Measurements from ENCODE around the gene FHL5.
"Not testable (repeated sequence)": the region's sequence is repeated elsewhere in the genome, so short reads cannot be mapped to it uniquely, and the experiment has no call there.

Gene FHL5

GRCh38 chr6:96562886-96563285 lies at the start of gene FHL5:
FHL5 (plus strand) TSS chr6:96563128; CDS start chr6:96603614, 40,486 bp downstream.
- DNase-seq: no peak

GRCh38 chr6:96520171-96521115 lies 42.5 kb upstream of the FHL5 start:
- DNase-seq: no peak

- DNase-seq: no peak
Measured at GRCh38 chr6:96521306-96521643, 41.7 kb upstream of the FHL5 start.

- peak; percentile 96 for DNase-seq
Measured at GRCh38 chr6:96521644-96522464, 41.1 kb upstream of the FHL5 start, which contains the start of gene UFL1. UFL1 (plus strand) TSS chr6:96521806; CDS start chr6:96521874, 68 bp downstream.

GRCh38 chr6:96522465-96523009 lies 40.4 kb upstream of the FHL5 start:
- DNase-seq: peak; percentile 32

GRCh38 chr6:96528193-96528592 lies 34.7 kb upstream of the FHL5 start:
- no peak for DNase-seq

- DNase-seq: peak; percentile 17
Measured at GRCh38 chr6:96532399-96532798, 30.5 kb upstream of the FHL5 start.

- DNase-seq: no peak
Measured at GRCh38 chr6:96537726-96538125, 25.2 kb upstream of the FHL5 start.

- DNase-seq: no peak
Measured at GRCh38 chr6:96542702-96543101, 20.2 kb upstream of the FHL5 start.

- no peak for DNase-seq
Measured at GRCh38 chr6:96545882-96546281, 17.0 kb upstream of the FHL5 start.

GRCh38 chr6:96547654-96548053 lies 15.3 kb upstream of the FHL5 start:
- DNase-seq: no peak

GRCh38 chr6:96554558-96554957 lies 8.4 kb upstream of the FHL5 start:
- no peak for DNase-seq

GRCh38 chr6:96559740-96560139 lies 3.2 kb upstream of the FHL5 start:
- DNase-seq: not testable (repeated sequence)

GRCh38 chr6:96563853-96564252 lies 925 bp downstream of the FHL5 start:
- no peak for DNase-seq

- DNase-seq: no peak
Measured at GRCh38 chr6:96570053-96570452, 7.1 kb downstream of the FHL5 start.

- DNase-seq: no peak
Measured at GRCh38 chr6:96571551-96571950, 8.6 kb downstream of the FHL5 start.

- DNase-seq: no peak
Measured at GRCh38 chr6:96575359-96575758, 12.4 kb downstream of the FHL5 start.

- DNase-seq: no peak
Measured at GRCh38 chr6:96576221-96576620, 13.3 kb downstream of the FHL5 start.

- DNase-seq: no peak
Measured at GRCh38 chr6:96582021-96582420, 19.1 kb downstream of the FHL5 start.

GRCh38 chr6:96582436-96582835 lies 19.5 kb downstream of the FHL5 start:
- no peak for DNase-seq

GRCh38 chr6:96604420-96604819 lies 41.5 kb downstream of the FHL5 start:
- no peak for DNase-seq

GRCh38 chr6:96608074-96608473 lies 45.1 kb downstream of the FHL5 start:
- no peak for DNase-seq

GRCh38 chr6:96610019-96610418 lies 47.1 kb downstream of the FHL5 start:
- no peak for DNase-seq

Measured in suppressor macrophage treated with lipopolysaccharide for 4 hours (primary cell).